ENCODE measurements around the gene TAS2R16. TPM values are rescaled to one million over a fixed set of nuclear protein-coding genes. Genes with fewer than 3 reads are reported as not detected.

Gene TAS2R16
- total RNA-seq, 1 experiment from 2014 or later: not detected

GRCh38 chr7:123041101-123041500 lies 45.6 kb upstream of the TAS2R16 start:
- Histone ChIP-seq H3K9ac (ENCODE audit: extremely low read depth, insufficient read length, low read length) (no peak overlapping the region), H2BK12ac (ENCODE audit: insufficient read length, low read depth, low read length) (no peak overlapping the region), H3K27me3 (ENCODE audit: insufficient read depth, low read length) (no peaks in the 10 kb centered on the region), H4K5ac (ENCODE audit: insufficient read length, low read depth, low read length) (no peak overlapping the region), H3K4me1 (ENCODE audit: insufficient read depth, low read length) (no peaks in the 10 kb centered on the region), H3K4me2 (ENCODE audit: insufficient read depth, insufficient read length, low read length) (no peak overlapping the region), H2BK5ac (ENCODE audit: insufficient read length, low read length) (no peak overlapping the region), H3K23ac (ENCODE audit: insufficient read length, low read depth, low read length) (no peak overlapping the region), H2BK15ac (ENCODE audit: low read depth, low read length) (no peak overlapping the region), H4K91ac (ENCODE audit: insufficient read length, low read depth, low read length) (no peak overlapping the region), H2BK120ac (ENCODE audit: low read depth, low read length, poor library complexity, severe bottlenecking) (no peak overlapping the region), H2AFZ (ENCODE audit: low read length) (no peak overlapping the region), H3K56ac (ENCODE audit: insufficient read length, low read depth, low read length) (no peak overlapping the region), H3K23me2 (ENCODE audit: insufficient read length, low read depth, low read length, poor library complexity, severe bottlenecking) (no peaks in the 10 kb centered on the region), H3K79me2 (ENCODE audit: insufficient read depth, low read length) (no peaks in the 10 kb centered on the region), H2BK20ac (ENCODE audit: low read depth, low read length, poor library complexity, severe bottlenecking) (no peak overlapping the region), H3K18ac (ENCODE audit: insufficient read length, low read depth, low read length) (no peak overlapping the region), H3K4ac (ENCODE audit: low read depth, low read length) (no peak overlapping the region), H3K9me3 (ENCODE audit: control insufficient read depth, low read depth, low read length) (no peaks in the 10 kb centered on the region), H3K79me1 (ENCODE audit: insufficient read depth, low read depth, low read length, poor library complexity, severe bottlenecking) (no peaks in the 10 kb centered on the region), H3K14ac (ENCODE audit: insufficient read depth, low read length) (no peak overlapping the region), H3T11ph (ENCODE audit: low read length) (no peak overlapping the region), H2AK5ac (ENCODE audit: insufficient read length, low read length) (no peak overlapping the region), H4K8ac (replicated peaks; ENCODE audit: insufficient read length, low read depth, low read length) (no peak overlapping the region), H3K27ac (ENCODE audit: insufficient read length, low read depth, low read length) (no peak overlapping the region), H4K20me1 (ENCODE audit: control insufficient read depth, insufficient read depth, insufficient read length) (no peaks in the 10 kb centered on the region)
- Mint-ChIP-seq H3K27me3 (ENCODE audit: low read depth) (no peaks in the 10 kb centered on the region), H3K4me1 (peaks cover 9 to 10% of the 10 kb centered on the region in 2 experiments), H3K4me3 (no peak overlapping the region), H3K36me3 (ENCODE audit: insufficient read depth in 1 of 3, low read depth in 3 of 3) (no peaks in the 10 kb centered on the region; a peak in 1 of 7 replicates), H3K27ac (no peak overlapping the region), H3K9me3 (0 out of 5 replicates have a peak, but pooled peaks cover 0 to 2% of the 10 kb centered on the region in 2 experiments)
- no peak for DNase-seq
- no peak for TF ChIP-seq CTCF (conservative IDR thresholded peaks at IDR 0.05)
- no CpG with 5 or more reads among the region's 1 CpG for WGBS (ENCODE audit: extremely low coverage, insufficient read length, low lambda C conversion rate)
